ENCODE results near the gene TIMM10. TPM values are rescaled to one million over a fixed set of nuclear protein-coding genes. Genes with fewer than 3 reads are reported as not detected.

The TIMM10 gene
- total and polyA plus RNA-seq, 8 donors, result 1.7 to 79.6 (median 48.9) TPM

DNA sequence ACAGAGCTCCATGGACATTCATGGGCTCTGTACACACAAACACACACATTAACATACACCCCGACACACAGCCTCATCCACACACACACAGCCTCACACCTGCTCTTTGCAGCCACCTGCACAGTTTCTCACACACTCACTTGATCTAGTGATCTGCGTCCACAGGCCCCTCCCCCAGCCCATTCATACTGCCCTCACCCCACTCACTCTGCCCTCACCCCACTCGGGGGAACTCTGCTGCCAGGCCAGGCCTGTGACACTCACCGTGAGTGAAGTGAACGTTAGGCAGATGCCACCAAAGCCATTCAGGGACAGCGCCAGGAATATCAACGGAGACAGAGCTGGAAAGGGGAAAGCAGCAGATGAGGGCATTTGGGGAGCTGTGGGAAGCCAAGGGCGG lies 30.0 kb downstream of the TIMM10 start:
- Histone ChIP-seq H3K4me1 (peaks cover 37 to 66% (median 55%) of the 10 kb centered on the region in 4 donors), H3K27ac (peak overlapping the region; percentile 84 to 92 (median 86)), H3K27me3 (no peaks in the 10 kb centered on the region), H3K4me3 (no peak overlapping the region), H3K36me3 (peaks cover 3 to 36% (median 23%) of the 10 kb centered on the region in 4 donors), H3K9me3 (no peaks in the 10 kb centered on the region)
- intact Hi-C loops (cut with DNase I; ENCODE audit: low total_unique reads), result no loop called here
- DNase-seq, result peak in 1 of 2 donors; percentile 53
- 72 to 91% (median 75%) methylated on average over 8 of the region's 8 CpGs for WGBS, 5 donors
- TF ChIP-seq, protein P1, sequence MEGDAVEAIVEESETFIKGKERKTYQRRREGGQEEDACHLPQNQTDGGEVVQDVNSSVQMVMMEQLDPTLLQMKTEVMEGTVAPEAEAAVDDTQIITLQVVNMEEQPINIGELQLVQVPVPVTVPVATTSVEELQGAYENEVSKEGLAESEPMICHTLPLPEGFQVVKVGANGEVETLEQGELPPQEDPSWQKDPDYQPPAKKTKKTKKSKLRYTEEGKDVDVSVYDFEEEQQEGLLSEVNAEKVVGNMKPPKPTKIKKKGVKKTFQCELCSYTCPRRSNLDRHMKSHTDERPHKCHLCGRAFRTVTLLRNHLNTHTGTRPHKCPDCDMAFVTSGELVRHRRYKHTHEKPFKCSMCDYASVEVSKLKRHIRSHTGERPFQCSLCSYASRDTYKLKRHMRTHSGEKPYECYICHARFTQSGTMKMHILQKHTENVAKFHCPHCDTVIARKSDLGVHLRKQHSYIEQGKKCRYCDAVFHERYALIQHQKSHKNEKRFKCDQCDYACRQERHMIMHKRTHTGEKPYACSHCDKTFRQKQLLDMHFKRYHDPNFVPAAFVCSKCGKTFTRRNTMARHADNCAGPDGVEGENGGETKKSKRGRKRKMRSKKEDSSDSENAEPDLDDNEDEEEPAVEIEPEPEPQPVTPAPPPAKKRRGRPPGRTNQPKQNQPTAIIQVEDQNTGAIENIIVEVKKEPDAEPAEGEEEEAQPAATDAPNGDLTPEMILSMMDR (IDR thresholded peaks at IDR 0.05), result no peak
- TF ChIP-seq EP300 (IDR thresholded peaks at IDR 0.05) (no peak), POLR2AphosphoS5 (IDR thresholded peaks at IDR 0.05) (no peak), POLR2A (IDR thresholded peaks at IDR 0.05) (no peak)

- intact Hi-C loops (cut with DNase I; ENCODE audit: low total_unique reads), result no loop called here
- H3K4me1 ChIP-seq, result peaks cover 37 to 66% (median 55%) of the 10 kb centered on the region in 4 donors
- WGBS, 5 donors, result 13 to 32% (median 26%) methylated on average over 12 of the region's 12 CpGs
These were observed 30.5 kb downstream of the TIMM10 start for GRCh38 chr11:57499983-57500461.

DNA sequence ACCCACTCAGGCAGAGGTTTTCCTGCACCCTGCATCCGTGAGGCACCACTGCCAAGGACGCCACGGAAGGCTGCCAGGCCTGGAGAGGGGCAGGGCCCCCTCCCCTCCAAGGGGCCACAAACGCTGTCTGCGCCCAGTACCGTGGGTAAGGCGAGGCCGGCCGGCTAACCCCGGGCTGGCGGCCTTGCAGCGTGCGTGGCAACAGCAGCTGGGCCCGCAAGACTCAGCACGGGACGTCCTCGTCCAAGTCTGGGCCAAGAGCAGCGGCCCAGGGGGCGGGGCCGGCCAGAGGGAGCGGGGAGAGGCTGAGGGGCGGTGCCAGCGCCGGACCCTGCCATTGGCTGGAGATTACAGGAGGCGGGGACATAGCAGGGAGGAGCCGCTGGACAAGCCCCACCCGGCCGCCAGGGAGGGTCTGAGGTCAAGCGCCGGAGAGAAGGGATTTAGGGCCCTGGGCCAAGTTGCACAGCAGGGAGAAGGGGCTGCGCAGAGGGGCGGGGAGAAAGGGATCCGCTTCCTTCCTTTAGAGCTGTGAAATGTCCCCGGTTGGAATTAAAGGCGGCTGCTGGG lies 31.1 kb downstream of the TIMM10 start:
- peak overlapping the region; percentile 84 to 92 (median 86) for H3K27ac ChIP-seq
- peak overlapping the region; percentile 23 to 32 (median 26) for H3K4me3 ChIP-seq
- TF ChIP-seq EP300 (IDR thresholded peaks at IDR 0.05), result no peak
- no peak for TF ChIP-seq POLR2A (IDR thresholded peaks at IDR 0.05)
- TF ChIP-seq, protein P1 (IDR thresholded peaks at IDR 0.05), result peak in 2 of 7 experiments; percentile 6 to 26
- TF ChIP-seq POLR2AphosphoS5 (IDR thresholded peaks at IDR 0.05), result peak; percentile 70 to 85 (median 79)

More at GRCh38 chr11:57499983-57500461, 30.5 kb downstream of the TIMM10 start:
- DNase-seq, result no peak
- H3K27me3 ChIP-seq, result no peaks in the 10 kb centered on the region
- peak overlapping the region; percentile 23 to 32 (median 26) for H3K4me3 ChIP-seq
- peak overlapping the region; percentile 84 to 92 (median 86) for H3K27ac ChIP-seq
- no peaks in the 10 kb centered on the region for H3K9me3 ChIP-seq
- peaks cover 3 to 36% (median 25%) of the 10 kb centered on the region in 4 donors for H3K36me3 ChIP-seq
- TF ChIP-seq POLR2AphosphoS5 (IDR thresholded peaks at IDR 0.05) (peak in 1 of 3 donors; percentile 42), POLR2A (IDR thresholded peaks at IDR 0.05) (no peak), EP300 (IDR thresholded peaks at IDR 0.05) (no peak)
- TF ChIP-seq, protein P1 (IDR thresholded peaks at IDR 0.05), result no peak

DNA sequence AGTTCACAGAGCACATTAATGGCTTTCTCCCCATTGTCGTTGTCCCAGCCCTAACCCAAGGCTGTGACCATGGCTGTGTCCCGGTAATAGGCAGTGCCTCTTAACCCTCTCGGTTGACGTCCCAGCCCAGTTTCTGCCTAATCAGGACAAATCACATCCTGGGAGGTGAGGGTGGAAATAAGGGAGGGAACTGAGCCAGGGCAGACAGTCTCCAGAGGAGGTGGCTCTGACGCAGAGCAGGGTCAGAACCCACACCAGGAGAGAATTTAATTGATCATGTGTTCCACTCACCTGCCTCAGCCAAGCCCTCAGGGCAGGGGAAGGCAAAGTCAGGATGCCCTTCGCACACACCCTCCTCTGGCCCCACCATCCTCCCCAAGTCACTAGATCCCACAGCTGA lies 32.0 kb downstream of the TIMM10 start:
- H3K4me1 ChIP-seq, result peaks cover 37 to 77% (median 58%) of the 10 kb centered on the region in 4 donors
- peaks cover 3 to 44% (median 30%) of the 10 kb centered on the region in 4 donors for H3K36me3 ChIP-seq
- WGBS, 5 donors, result 54 to 72% (median 68%) methylated on average over 5 to 6 of the region's 6 CpGs
- intact Hi-C loops (cut with DNase I; ENCODE audit: low total_unique reads), result no loop called here
- H3K27me3 ChIP-seq, result no peaks in the 10 kb centered on the region
- peak overlapping the region; percentile 84 to 92 (median 86) for H3K27ac ChIP-seq
- DNase-seq, result peak in 1 of 2 donors; percentile 65
- TF ChIP-seq POLR2AphosphoS5 (IDR thresholded peaks at IDR 0.05) (no peak), POLR2A (IDR thresholded peaks at IDR 0.05) (no peak), EP300 (IDR thresholded peaks at IDR 0.05) (no peak)
- TF ChIP-seq, protein P1 (IDR thresholded peaks at IDR 0.05), result no peak
- no peak overlapping the region for H3K4me3 ChIP-seq
- no peaks in the 10 kb centered on the region for H3K9me3 ChIP-seq

More for the DNA sequence above, 31.1 kb downstream of the TIMM10 start:
- intact Hi-C loops (cut with DNase I; ENCODE audit: low total_unique reads), result no loop called here
- WGBS, 5 donors, result 6 to 20% (median 13%) methylated on average over 23 to 35 of the region's 35 CpGs
- no peaks in the 10 kb centered on the region for H3K9me3 ChIP-seq
- H3K27me3 ChIP-seq, result no peaks in the 10 kb centered on the region
- peak; percentile 97 to 98 for DNase-seq
- H3K36me3 ChIP-seq, result peaks cover 3 to 35% (median 24%) of the 10 kb centered on the region in 4 donors
- H3K4me1 ChIP-seq, result peaks cover 37 to 67% (median 55%) of the 10 kb centered on the region in 4 donors

All from stomach (tissue), 9 donors.